Measurements from ENCODE around the gene ZNF267.
"Not testable (repeated sequence)": the region's sequence is repeated elsewhere in the genome, so short reads cannot be mapped to it uniquely, and the experiment has no call there.

The ZNF267 gene

DNA sequence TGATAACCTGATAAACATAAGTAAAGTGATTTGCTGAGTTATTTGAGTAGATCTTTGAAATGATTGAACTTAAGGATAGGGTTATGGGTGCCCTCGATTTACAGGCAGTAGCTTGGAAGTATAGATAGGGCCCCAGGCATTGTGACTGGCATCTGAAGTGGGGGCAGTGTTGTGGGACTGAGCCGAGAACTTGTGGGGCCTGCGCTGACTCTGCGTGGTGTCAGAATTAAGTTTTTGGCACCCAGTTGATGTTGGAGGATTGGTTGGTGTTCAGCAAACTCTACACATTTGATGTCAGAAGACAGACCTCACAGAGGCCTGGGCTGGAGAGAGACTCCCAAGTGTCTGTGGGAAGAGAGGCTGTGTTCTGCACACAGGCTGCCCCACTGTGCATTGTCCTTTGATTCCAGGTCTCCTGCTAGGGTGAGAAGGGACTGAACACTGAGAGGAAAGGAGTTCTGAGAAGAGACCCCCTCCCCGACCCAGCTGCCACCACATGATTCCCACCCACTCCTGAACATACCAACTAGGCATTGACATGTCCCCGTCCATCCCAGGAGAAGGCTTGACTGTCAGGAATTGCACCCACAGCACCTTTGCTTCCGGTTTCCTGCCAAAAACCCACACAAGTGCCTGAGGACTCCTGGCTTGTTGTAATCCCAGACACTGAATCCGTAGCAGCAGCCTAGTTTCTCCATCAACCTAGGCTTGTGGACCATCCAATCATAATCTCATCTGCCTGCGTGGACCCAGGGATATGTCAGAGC is 4.5 kb downstream of the ZNF267 start:
- no peak for DNase-seq (ENCODE audit: low read depth in 1 of 2, low spot score in 1 of 2)

DNA sequence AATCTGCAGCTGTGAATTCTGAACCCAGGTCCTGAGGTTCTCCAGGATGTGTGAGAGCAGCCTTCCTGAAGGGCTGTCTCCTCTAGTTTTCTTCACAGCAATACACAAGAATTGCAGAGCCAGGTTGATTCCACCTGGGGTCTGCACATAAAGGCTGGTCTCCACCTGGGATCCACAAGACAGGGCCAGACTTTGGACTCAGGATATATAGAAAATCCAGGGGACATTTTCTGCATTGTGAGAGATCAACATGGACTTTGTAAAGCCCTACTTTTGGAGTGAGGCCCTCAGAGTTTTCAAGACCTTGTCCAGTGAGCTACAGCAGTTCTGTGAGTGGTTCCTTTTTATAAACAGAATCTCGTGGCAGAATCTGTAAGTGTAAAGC is 6.3 kb downstream of the ZNF267 start:
- no peak for DNase-seq (ENCODE audit: low read depth in 1 of 2, low spot score in 1 of 2)

DNA sequence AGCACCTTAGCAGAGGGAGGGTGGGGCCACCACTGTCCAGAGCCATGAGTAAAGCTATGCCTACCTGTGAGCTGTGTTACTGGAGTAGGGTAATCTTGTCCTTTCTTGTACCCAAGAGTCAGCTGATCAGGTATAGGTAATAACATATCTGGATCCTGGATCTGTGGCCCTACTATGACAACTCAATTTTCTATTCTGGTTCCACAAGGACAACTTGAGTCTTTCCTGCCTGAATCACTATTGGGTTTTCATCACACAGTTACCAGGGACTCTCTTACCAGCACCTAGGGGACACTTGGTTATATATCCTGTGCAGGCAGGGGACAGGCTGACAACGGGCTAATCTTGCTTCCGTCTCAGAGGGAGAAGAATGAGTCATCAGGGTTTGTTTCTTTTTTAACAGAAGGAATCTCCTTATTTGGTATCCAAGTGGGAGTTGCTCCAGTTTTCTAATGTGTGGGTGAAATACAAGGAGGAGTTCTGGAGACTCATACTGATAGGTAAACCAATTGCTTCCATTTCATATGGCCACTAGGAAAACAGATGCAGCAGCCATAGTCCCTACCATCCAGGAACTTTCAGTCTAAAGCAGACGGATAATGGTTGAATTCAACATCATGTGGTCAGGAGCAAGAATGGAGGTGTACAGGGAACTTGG is 6.8 kb downstream of the ZNF267 start:
- no peak for DNase-seq (ENCODE audit: low read depth in 1 of 2, low spot score in 1 of 2)

DNA sequence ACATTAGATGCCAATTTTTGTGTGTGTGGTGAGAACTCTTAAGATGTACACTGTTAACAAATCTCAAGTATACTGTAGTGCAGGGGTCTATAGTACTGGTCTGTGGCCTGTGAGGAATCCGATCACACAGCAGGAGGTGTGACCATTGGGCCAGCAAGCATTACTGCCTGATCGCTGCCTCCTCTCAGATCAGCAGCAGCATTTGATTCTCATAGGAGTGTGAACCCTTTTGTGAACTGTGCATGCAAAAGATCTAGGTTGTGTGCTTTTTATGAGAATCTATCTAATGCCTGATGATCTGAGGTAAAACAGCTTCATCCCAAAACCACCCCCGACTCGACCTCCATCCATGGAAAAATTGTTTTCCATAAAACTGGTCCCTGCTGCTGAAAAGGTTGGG is 12.6 kb downstream of the ZNF267 start:
- DNase-seq (ENCODE audit: low read depth in 1 of 2, low spot score in 1 of 2): no peak

DNA sequence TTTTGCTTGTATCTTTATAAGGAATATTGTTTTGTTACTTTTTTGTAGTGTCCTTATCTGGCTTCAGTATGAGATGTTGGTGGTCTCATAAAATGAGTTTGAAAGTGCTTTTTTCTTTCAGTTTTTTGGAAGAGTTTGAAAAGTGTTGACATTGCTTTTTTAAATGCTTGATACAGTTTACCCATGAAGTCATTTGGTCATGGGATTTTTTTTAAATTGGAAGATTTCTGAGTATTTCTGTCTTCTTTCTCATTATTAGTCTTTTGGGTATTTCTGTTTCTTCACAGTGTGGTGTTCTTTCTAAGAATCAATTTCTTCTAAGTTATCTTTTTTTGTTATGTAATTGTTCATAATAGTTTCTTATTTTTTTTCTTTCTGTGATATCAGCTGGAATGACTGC is 15.1 kb downstream of the ZNF267 start:
- DNase-seq (ENCODE audit: low read depth in 1 of 2, low spot score in 1 of 2): no peak

DNA sequence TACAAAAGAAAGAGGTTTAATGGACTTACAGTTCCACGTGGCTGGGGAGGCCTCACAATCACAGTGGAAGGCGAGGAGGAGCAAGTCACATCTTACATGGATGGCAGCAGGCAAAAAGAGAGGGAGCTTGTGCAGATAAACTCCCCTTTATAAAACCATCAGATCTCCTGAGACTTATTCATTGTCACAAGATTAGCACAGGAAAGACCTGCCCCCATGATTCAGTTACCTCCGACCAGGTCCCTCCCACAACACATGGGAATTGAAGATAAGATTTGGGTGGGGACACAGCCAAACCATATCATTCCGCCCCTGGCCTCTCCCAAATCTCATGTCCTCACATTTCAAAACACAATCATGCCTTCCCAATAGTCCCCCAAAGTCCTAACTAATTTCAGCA is 18.5 kb downstream of the ZNF267 start:
- not testable (repeated sequence) for DNase-seq (ENCODE audit: low read depth in 1 of 2, low spot score in 1 of 2)

DNA sequence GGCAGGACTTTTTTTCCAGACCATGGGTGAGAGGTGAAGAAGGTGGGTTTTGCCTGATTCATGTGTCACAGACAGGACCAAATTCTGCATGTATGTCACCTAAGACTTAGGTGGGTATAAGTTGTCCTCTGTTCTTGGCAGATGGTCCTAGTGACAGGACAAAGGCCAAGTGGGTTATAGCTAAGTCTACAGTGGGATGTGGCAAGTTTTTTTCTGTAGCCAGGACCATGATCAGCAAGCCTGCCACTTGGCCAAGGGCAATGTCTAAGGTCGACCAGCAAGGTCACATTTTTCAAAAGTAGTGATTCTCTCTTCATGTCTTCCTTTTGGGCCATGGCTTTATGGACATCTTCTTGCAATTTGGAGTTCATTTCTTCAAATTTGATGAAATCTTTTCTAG is 20.2 kb downstream of the ZNF267 start:
- no peak for DNase-seq (ENCODE audit: low read depth in 1 of 2, low spot score in 1 of 2)

DNA sequence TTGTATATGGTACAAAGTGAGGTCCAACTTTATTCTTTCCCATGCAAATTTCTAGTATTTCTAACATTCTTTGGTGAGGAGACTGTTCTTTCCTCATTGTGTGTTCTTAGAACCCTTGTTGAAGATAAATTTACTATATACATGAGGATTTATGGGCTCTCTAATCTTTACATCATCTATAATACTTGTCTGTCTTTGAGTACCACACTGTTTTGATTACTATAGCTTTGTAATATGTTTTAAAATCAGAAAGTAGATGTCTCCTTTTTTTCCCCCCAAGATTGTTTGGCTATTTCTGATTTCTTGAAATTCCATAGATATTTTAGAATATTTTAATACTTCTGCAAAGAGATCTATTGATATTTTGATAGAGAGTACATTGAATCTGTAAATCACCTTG is 23.7 kb downstream of the ZNF267 start:
- DNase-seq (ENCODE audit: low read depth in 1 of 2, low spot score in 1 of 2): no peak

DNA sequence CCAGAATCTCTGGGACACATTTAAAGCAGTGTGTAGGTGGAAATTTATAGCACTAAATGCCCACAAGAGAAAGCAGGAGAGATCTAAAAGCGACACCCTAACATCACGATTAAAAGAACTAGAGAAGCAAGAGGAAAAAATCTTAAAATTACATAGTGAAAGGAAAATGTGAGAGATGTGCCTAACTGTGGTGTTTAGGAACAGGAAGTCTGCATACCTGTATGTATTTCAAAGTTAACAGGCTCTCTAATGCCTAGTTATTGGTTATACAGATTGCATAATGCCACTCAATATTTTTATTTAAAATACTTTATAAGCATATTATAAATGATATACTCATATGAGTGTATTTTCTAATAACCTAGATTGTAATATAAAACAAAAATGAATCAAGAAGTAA is 25.9 kb downstream of the ZNF267 start:
- no peak for DNase-seq (ENCODE audit: low read depth in 1 of 2, low spot score in 1 of 2)

DNA sequence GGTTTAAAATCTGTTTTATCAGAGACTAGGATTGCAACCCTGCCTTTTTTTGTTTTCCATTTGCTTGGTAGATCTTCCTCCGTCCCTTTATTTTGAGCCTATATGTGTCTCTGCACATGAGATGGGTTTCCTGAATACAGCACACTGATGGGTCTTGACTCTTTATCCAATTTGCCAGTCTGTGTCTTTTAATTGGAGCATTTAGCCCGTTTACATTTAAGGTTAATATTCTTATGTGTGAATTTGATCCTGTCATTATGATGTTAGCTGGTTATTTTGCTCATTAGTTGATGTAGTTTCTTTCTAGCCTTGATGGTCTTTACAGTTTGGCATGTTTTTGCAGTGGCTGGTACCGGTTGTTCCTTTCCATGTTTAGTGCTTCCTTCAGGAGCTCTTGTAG is 31.0 kb downstream of the ZNF267 start:
- not testable (repeated sequence) for DNase-seq (ENCODE audit: low read depth in 1 of 2, low spot score in 1 of 2)

DNA sequence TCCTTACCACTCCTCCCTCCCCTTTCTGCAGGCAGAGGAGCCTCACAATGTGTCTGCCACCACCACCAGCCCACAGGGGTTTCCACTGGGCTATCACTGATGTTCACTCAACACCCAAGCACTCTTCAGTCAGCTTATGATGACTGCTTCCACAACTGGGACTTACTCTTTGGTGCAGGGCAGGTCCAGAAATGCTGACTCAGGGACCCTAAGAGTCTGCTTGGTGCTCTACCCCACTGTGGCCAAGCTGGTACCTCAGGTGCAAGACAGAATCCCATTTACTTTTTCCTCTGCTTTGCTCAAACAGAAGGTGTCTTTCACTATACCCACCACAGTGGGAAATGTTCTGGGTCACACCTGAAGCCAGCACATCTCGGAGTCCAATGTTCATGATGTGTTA is 40.1 kb downstream of the ZNF267 start:
- DNase-seq (ENCODE audit: low read depth in 1 of 2, low spot score in 1 of 2): no peak

DNA sequence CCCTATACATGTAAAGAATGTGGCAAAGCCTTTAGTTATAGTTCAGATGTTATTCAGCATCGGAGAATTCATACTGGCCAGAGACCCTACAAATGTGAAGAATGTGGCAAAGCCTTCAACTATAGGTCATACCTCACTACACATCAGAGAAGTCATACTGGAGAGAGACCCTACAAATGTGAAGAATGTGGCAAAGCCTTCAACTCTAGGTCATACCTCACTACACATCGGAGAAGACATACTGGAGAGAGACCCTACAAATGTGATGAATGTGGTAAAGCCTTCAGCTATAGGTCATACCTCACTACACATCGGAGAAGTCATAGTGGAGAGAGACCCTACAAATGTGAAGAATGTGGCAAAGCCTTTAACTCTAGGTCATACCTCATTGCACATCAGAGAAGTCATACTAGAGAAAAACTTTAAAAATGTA is 42.5 kb downstream of the ZNF267 start:
- DNase-seq (ENCODE audit: low read depth in 1 of 2, low spot score in 1 of 2): no peak

DNA sequence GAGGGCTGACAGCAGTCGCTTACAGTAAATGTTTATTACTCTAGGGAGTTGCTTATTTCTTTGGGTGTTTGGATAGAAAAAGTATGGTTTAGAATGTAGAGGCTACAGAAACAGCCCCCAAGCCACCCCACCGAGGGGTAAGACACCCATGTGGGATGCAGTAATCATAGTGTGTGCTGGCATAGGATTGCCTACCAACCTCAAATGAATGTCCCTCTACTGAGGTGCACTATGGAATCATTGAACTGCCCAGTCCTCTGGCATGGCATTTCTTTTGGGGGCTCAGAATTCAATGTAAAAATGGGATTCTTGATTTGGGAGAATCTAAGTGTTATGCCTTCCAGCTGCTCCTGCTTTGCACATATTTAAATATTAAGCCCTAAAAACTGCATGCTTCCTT is 46.8 kb downstream of the ZNF267 start:
- no peak for DNase-seq (ENCODE audit: low read depth in 1 of 2, low spot score in 1 of 2)

DNA sequence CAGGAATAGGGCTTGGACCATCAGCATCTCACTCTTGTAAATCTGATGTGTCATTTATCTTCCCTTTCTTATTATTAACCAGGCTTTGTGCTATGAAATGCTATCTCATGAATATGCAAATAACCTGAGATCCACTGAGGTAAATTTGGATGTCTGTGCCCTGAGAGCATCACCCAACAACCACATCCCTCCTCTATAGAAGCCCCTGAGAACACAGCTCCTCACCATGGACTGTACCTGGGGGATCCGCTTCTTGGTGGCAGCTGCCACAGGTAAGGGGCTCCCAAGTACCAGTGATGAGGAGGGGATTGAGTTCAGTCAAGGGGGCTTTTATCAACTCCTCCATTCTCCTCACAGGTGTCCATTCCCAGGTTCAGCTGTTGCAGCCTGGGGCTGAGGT is 78.2 kb downstream of the ZNF267 start:
- DNase-seq (ENCODE audit: low read depth in 1 of 2, low spot score in 1 of 2): not testable (repeated sequence)

DNA sequence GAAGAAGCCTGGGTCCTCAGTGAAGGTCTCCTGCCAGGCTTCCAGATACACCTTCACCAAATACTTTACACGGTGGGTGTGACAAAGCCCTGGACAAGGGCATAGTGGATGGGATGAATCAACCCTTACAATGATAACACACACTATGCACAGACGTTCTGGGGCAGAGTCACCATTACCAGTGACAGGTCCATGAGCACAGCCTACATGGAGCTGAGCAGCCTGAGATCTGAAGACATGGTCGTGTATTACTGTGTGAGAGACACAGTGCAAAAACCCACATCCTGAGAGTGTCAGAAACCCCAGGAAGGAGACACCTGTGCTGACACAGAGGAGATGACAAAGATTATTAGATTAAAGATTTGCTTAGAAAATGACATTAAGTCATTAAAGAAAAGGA is 78.6 kb downstream of the ZNF267 start:
- not testable (repeated sequence) for DNase-seq (ENCODE audit: low read depth in 1 of 2, low spot score in 1 of 2)

DNA sequence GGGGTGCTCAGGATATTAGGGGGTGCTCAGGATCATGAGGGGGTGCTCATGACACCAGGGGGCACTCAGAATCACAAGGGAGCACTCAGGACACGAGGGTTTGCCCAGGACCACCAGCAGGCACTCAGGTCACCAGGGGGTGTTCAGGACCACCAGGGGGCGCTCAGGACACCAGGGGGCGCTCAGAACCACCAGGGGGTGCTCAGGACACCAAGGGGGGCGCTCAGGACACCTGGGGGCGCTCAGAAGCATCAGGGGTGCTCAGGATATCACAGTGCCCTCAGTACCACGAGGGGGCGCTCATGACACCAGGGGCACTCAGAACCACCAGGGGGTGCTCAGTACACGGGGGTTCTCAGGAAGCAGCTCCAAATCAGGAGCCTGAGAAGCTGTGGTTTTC is 82.6 kb downstream of the ZNF267 start:
- DNase-seq (ENCODE audit: low read depth in 1 of 2, low spot score in 1 of 2): not testable (repeated sequence)

DNA sequence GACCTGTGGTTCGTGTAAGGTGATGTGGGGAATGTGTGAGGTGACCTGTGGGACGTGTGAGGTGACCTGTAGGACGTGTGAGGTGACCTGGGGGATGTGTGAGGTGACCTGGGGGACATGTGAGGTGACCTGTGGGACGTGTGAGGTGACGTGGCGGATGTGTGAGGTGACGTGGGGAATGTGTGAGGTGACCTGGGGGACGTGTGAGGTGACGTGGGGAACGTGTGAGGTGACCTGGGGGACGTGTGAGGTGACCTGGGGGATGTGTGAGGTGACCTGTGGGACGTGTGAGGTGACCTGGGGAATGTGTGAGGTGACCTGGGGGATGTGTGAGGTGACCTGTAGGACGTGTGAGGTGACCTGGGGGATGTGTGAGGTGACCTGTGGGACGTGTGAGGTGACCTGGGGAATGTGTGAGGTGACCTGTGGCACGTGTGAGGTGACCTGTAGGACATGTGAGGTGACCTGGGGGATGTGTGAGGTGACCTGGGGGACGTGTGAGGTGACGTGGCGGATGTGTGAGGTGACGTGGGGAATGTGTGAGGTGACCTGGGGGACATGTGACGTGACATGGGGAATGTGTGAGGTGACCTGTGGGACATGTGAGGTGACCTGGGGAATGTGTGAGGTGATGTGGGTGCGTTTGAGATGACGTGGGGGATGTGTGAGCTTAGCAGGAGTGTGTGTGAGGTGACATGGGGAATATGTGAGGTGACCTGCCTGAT is 86.7 kb downstream of the ZNF267 start:
- DNase-seq (ENCODE audit: low read depth in 1 of 2, low spot score in 1 of 2): not testable (repeated sequence)
